ACHN (cell line): ENCODE measurements around the gene RABL6.
"Not testable (repeated sequence)": the region's sequence is repeated elsewhere in the genome, so short reads cannot be mapped to it uniquely, and the experiment has no call there.

ENCODE experiments used
- DNase-seq: peaks from one replicate; pipeline ENCODE4 v3.0.0-alpha.2; 2015
- in situ Hi-C: cut with HindIII; loops from 2 replicates; pipeline ENCODE4 v1.10.0; 2017; ENCODE audit warnings: low sequenced_read_pairs, low pct_ligation_motif_present, low pct_unique_long_range_greater_than_20kb

The RABL6 gene, protein sequence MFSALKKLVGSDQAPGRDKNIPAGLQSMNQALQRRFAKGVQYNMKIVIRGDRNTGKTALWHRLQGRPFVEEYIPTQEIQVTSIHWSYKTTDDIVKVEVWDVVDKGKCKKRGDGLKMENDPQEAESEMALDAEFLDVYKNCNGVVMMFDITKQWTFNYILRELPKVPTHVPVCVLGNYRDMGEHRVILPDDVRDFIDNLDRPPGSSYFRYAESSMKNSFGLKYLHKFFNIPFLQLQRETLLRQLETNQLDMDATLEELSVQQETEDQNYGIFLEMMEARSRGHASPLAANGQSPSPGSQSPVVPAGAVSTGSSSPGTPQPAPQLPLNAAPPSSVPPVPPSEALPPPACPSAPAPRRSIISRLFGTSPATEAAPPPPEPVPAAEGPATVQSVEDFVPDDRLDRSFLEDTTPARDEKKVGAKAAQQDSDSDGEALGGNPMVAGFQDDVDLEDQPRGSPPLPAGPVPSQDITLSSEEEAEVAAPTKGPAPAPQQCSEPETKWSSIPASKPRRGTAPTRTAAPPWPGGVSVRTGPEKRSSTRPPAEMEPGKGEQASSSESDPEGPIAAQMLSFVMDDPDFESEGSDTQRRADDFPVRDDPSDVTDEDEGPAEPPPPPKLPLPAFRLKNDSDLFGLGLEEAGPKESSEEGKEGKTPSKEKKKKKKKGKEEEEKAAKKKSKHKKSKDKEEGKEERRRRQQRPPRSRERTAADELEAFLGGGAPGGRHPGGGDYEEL

DNA sequence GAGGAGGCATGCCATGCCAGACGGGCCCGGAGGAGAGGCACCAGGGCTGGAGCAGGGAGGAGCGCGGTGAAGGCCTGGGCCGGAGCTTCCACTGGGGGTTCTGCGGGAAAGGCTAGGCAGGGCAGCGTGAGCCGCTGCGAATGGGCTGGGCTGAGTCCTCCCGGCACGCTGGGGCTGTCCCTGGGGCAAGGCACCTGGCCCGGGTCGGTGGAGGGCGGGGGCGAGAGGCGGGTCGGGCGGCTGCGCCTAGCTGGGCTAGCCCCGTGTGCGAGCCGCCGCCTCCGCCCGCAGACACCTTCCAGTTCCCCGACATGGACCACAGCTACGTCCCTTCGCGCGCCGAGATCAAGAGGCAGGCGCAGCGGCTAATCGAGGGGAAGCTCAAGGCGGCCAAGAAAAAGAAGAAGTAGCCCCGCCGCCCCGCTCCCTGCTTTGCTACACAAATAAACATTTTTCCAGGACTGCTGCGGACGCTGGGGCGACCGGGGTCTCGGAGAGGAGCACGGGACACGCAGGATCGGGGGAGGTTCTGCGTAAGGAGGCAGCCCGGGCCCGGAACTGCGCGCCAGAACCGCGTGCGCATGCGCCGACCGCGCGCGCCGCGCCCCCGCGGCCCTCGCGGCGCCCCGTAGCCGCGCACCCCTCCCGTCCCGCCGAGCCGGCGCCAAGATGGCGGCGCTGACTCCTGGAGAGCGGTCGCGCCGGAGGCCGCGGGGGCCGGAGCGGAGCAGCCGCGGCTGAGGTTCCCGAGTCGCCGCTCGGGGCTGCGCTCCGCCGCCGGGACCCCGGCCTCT is at the start of gene RABL6:
Gene RABL6, plus strand, starts transcription at position 668 of the 794 bp plus-strand sequence. CDS start 249 bp downstream, outside the sequence.
- in situ Hi-C loops: no loop called here
- peak; percentile 74 for DNase-seq

DNA sequence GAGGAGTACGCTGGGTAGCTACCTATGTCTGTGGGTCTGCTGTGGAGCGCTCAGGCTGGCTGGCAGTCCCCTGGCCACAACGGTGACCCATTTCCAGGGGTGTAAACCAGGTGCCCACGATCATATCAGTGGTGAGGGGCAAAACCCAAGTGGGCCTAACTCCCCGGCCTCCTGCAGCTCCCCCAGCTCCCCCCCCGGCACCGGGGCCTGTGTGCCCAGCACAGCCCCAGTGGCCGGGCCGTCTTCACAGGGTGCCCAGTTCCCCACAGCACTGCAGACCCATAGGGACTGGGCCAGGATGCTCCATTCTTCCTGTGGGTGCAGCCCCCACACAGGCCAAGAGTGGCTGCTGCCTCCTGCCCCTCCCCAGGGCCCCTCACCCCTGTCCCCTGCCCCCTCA is 48.7 kb upstream of the RABL6 start:
- DNase-seq: no peak
- in situ Hi-C loops: no loop called here

DNA sequence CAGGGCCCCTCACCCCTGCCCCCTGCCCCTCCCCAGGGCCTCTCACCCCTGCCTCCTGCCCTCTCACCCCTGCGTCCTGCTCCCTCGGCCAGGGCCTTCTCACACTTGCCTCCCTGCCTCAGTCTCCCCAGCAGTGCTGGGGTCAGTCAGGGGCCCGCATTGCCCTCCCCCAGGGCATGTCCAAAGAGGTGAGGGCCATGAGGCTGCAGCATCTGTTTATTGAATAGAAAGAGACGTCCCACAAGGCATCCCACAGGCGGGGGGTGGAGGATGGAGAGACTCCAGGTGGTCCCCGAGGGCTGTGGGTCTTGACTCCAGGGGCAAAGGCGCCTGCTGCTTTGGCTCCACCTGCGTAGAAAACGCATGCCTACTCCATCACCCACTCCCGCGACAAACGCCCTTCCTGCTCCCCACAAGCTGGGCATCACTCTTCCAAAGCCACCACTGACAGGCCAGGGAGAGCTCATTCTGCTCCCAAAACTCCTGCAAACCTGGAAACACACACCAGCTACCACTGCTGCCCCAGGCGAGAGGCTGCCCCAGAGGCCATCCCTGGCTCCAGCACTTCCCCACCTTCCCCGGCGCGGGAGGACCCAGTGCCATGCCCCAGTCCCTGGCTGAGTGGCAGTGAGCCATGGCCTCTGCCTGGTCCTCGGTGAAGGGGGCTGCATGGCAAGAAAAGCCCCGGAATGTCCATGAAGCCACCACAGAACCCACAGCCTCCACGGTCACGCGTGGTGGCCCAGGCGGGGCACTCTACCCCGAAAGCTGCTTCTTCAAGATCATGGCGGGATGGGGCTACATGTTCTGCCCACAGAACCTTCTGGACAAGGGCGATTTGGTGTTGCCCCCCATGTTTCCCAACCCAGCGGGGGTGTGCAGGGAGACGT is 48.1 kb upstream of the RABL6 start:
- in situ Hi-C loops: no loop called here
- DNase-seq: no peak

DNA sequence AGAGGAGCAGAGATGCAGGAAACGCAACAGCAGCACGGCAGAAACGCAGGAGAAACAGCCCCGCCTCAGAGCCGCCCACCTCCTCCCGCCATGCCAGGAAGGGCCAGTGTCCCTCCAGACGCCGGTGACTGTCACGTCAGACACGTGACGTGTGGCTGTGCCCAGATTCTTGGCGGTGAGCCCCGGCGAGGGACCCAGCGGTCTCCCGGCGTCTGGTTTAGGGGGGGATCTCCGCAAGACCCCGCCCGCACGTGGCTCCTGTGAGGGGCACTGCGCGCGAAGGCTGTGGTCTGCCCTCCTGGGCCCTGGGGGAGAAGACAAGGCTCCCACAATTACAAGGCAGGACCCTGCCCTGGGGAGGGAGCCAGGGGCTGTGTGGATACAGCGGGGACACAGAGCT is 47.3 kb upstream of the RABL6 start:
- in situ Hi-C loops: no loop called here
- no peak for DNase-seq

DNA sequence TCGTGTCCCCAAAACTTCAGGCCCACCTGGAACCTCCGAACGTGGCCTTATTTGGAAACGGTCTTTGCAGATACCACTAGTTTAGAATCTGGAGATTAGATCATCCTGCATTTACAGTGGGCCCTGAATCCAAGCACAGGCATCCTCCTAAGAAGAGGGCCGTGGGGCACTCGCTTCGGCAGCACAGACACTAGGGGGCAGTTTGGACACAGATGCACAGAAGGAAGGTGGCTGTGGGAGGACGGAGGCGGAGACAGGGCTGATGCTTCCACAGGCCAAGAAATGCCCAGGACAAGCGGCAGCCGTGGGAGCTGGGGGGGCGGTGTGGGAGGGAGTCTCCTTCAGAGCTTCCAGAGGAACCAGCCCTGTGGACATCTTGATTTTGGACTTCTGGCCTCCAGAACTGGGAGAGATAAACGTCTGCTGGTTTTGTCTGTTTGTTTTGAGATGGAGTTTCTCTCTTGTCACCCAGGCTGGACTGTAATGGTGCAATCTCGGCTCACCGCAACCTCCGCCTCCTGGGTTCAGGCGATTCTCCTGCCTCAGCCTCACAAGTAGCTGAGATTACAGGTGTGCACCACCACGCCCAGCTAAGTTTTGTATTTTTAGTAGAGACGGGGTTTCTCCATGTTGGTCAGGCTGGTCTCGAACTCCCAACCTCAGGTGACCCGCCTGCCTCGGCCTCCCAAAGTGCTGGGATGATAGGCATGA is 46.8 kb upstream of the RABL6 start:
- peak; percentile 64 for DNase-seq
- in situ Hi-C loops: not testable (repeated sequence)

DNA sequence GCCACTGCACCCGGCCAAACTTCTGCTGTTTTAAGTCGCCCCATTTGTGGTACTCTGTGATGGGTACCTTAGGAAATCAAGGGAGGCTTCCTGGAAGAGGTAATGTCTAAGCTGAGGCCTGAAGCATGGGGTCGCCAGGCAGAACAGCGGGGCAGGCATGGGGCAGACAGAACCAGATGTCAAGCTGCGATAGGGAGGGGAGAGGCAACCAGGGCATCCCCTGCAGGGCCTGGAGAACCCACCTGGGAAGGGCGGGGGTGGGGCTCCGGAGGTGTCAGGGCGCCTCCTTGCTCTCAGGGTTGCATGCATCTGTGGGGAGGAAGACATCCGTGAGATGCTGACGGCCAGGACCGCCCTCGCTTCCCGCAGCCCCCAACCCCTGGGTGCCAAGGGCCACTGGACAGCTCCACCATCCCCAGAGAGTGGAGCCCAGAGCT is 46.2 kb upstream of the RABL6 start:
- DNase-seq: no peak
- in situ Hi-C loops: no loop called here

DNA sequence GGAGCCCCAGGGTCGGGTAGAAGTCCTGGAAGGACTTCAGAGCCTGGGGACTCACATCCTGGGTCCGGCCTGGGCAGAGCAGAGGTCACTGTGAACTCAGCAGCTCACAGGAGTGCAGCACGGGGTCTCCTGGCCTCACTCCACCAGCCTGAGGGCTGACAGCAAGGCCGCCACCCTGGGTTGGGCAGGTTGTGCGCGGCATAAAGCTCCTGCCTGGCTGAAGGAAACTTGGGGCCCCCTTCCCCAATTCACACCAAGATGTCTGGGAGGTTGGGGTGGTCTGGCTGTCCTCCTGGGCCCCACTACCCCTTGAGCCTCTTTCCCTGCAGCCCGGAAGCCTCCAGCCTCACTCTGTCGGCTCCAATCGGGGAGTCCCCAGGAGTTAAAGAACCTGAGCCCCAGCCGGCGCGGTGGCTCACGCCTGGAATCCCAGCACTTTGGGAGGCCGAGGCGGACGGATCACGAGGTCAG is 45.5 kb upstream of the RABL6 start:
- DNase-seq: no peak
- in situ Hi-C loops: no loop called here

DNA sequence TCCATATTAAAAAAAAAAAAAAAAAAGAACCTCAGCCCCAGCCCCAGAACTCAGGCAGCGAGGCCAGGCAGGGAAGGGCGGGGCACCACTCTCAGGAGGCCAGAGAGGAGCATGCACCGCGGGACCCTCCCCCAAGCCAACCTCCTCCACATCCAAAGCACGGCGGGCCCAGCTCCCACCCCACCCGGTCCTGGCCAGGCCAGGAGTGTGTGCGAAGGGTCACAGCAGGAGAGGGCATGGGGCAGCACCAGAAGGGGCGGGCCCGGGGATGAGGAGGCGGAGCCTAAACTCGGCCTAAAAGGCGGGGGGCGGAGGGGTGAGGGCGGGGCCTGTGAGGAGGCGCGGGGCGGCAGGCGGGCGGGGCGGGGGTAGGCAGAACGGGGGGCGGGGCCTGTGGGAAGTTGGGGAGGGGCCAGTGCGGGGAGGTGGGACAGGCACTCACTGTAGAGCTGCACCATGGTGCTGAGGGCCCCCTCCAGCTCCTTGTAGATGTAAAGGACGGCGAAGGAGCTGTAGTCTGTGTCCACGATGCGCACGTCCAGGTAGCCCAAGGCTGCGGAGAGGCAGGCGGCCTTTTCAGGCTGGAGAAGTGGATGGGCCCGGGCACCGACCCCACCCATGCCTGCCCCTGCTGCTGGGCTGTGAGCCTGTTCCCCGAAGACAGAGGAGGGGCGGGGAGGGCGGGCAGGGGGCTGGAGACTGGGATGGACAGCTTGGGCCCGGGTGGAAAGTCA is 44.7 kb upstream of the RABL6 start:
- no peak for DNase-seq
- in situ Hi-C loops: no loop called here

DNA sequence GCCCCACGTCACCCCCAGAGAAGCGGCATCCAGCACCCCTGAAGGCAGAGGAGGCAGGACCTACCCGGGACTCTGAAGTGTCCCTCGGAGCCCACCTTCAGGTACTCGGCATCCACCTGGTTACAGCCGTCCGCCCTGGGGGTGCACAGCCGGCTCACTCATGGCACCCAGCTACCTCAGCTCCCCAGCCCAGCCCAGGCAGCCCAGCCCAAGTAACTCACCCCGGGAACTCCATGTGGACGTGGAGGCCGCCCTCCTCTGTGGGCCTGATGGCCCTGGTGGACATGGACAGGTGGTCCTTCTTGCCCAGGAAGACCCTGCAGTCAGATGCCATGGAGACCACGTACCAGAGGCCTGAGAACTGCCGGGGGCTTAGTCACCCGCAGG is 44.1 kb upstream of the RABL6 start:
- no peak for DNase-seq
- in situ Hi-C loops: no loop called here

DNA sequence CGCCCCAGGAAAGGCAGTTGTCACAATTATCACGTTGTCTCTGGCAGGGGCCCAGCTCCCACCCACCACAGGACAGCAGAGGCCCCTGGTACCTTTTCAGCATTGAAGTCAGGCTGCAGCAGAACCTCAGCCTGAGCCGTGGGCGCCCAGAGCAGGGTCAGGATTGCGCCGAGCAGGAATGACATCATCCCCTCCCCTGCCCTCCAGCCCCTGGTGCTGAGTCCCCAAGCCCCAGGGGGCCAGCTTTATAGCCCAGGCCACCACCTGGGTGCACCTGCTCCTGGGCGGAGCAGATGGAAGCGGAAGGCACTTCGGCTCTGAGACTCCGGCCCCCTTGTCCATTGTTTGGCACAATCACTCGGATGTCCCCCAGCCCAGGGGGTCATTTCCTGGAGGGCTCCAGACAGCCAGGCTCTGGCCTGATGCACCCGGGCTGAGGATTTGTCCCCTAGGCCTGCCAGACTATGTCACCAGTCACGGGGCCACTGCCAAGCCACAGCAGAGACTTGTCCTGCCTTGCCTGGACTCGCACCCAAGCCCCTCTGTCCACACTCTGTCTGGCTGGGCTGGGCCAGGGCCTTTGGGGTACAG is 43.4 kb upstream of the RABL6 start, which contains the start of gene LCN15:
Gene LCN15, minus strand, starts transcription at position 218 of the 591 bp plus-strand sequence. Its CDS starts 30 bp downstream, at position 188.
- DNase-seq: no peak
- in situ Hi-C loops: no loop called here

DNA sequence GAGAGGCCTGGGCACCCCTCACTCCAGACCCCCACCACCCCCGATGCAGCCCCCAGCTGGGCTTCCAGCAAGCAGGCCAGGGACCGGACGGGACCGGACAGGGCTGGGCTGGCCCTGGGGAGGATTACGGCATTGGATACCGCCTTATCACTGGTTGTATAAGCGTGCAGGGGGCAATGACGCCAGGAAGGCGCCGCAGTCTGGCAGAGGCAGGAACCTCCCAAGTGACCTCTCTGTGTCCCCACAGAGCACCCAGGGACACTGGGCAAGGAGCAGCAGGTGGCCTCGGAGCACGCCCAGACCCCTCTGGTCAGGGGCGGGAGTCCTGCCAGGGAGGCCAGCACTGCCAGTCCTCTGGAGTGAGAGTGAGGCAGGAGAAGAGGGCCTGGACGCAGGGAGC is 42.7 kb upstream of the RABL6 start:
- no peak for DNase-seq

DNA sequence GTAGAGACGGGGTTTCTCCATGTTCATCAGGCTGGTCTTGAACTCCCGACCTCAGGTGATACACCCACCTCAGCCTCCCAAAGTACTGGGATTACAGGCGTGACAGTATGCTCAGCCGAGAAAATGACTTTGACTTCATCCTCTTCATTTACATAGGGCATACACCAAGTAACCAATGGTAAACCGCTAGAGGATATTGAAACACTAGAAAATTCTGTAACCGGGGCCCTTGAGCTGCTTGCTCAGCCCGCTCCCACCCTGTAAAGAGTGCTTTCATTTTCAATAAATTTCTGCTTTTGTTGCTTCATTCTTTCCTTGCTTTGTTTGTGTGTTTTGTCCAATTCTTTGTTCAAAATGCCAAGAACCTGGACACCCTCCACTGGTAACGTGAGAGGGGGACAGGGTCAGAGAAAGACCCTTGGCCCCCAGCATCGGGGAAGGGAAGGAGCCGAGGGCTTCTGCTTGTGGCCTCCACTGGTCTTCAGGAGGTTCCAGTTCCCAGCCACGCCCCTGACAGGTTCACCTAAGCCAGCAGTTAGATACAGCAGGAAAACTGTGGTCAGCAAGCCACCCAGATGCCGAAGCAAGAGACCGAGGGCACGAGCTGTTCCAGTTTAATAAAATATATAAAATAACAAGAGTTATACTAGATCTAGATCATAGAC is 41.9 kb upstream of the RABL6 start:
- DNase-seq, in situ Hi-C loops: not testable (repeated sequence)

More for the DNA sequence above, 42.7 kb upstream of the RABL6 start:
- in situ Hi-C loops: no loop called here

DNA sequence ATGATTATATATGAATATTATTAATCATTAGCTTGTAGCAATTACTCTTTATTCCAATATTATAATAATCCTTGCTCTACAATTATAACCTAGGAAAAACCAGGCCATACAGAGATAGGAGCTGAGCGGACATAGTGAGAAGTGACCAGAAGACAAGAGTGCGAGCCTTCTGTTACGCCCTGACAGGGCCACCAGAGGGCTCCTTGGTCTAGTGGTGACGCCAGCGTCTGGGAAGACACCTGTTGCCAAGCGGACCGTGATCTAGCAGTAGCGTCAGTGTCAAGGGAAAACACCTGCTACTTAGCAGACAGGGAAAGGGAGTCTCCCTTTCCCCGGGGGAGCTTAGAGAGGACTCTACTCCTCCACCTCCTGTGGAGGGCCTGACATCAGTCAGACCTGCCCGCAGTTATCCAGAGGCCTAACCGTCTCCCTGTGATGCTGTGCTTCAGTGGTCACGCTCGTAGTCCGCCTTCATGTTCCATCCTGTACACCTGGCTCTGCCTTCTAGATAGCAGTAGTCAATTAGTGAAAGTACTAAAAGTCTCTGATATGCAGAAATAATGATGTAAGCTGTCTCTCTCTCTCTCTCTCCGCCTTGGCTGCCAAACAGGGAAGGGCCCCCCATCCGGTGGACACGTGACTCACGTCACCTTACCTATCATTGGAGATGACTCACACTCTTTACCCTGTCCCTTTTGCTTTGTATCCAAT is 41.2 kb upstream of the RABL6 start:
- peak; percentile 49 for DNase-seq
- in situ Hi-C loops: not testable (repeated sequence)

DNA sequence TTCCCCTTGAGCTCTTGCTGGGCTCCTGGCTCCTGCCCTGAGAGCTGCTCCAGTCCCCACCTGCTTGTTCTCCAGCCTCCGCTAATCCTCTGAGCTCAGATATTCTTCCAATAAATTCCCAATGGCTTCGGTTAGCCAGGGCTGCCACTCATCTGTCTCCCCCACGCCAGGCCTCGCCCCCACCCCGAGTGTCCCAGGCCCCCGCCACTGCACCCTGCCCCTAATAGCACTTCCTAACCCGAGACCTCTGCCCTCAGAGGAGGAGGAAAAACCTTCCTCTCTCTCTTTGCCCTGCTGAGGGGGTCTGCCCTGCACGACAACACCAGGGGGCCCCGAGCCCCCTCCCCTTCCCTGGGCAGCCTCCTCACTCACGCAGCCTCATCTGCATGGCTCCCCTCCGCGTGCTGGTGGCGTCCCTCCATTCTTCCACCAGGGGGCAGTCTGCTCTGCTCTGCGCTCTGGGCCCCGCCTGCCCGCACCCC is 38.0 kb upstream of the RABL6 start:
- in situ Hi-C loops: no loop called here
- peak; percentile 52 for DNase-seq

DNA sequence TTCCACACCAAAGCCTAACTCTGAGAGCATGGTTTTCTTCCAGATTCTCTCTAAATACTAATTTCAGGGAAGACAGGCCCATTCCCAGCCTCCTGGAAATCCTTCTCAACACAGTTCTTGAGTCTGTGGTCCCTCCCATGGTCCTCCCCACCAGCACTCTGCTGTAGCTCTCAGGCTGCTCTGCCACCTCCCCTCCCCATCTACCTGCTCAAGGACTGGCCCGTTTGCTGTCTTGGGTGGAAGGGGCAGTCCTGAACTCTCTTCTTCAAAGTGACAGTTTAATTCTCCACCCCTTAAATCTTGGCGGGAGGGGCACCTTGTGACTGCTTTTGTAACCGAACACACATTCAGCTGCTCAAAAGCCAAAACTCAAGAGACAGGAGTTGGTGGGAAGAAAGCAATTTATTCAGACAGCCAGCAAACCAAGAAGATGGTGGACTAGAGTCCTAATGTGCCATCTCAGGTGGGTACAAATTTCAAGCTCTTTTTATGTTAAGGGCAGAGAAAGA is 35.8 kb upstream of the RABL6 start:
- DNase-seq: no peak
- in situ Hi-C loops: no loop called here
